Left hindlimb (tissue), 1 donor: ENCODE data around the gene PCP4L1.

Experiments
- DNase-seq: peaks from one replicate; pipeline ENCODE4 v3.0.0-alpha.2; 2018

The PCP4L1 gene

DNA sequence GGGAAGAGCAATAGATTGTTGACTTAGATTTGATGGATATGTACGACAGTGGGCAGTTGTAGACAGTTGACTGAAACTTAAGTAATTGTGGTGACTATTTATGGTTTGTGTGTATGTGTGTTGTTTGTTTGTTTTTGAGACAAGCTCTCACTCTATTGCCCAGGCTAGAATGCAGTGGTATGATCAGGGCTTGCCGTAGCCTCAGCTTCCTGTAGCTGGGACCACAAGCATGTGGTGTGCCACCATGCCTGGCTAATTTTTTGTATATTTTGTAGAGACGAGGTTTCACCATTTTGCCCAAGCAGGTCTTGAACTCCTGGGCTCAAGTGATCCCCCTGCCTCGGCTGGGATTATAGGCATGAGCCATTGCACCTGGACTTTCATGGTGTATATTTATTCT is 65.5 kb downstream of the PCP4L1 start:
- DNase-seq, result no peak

DNA sequence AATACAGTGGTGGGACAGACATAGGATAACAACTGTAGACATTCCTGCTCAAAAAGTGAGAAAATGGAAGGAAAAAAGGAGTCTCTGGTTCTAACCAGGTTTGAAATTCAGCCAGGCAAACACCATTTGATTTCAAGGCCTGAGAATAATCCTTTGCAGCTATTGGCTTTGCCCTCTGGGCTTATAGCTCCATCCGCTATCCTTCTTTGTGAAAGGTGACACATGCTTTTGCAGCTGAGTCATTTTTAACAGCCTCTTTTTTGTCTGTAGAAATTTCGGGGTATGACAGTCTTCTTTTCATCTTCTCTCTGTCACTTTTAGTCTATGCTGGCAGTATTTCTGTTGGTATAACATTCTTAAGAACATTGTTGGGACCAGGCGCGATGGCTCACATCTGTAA is 71.8 kb downstream of the PCP4L1 start:
- no peak for DNase-seq

- no peak for DNase-seq
Observed at GRCh38 chr1:161333166-161333565, 74.6 kb downstream of the PCP4L1 start.
